C4-2B (cell line): ENCODE data around the gene CST4.

ENCODE experiments used
- H3K27ac ChIP-seq: fragments of 450-650 bp; 2 replicates; pipeline ENCODE4 v1.5.1; 2017
- CTCF ChIP-seq: fragments of 450-650 bp; conservative IDR thresholded peaks from 2 replicates; pipeline ENCODE4 v1.5.1; 2017; ENCODE audit warnings: mild to moderate bottlenecking
- ZFX ChIP-seq: fragments of 450-650 bp; IDR thresholded peaks from 2 replicates; pipeline ENCODE4 v1.6.1; 2017

CST4 gene

DNA sequence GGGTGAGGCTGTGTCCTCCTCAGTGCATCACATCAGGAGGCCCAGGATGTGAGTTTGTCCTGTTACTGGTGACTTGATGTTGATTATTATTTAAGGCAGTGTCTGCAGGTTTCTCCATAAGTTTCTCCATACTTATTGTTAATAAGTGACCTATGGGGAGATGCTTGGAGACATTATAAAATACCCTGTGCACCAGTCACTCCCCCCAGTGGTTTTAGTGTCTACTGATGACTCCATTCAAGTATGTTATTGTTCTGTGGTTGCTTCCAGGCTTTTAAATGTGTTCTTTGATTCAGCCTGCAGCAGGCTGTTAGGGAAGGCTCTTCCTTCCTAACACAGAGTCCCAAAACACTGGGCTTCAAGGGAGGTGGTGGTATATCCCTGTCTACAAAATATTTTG is 36.5 kb downstream of the CST4 start:
- no peak for TF ChIP-seq CTCF
- no peak for TF ChIP-seq ZFX
- no peak overlapping the region for H3K27ac ChIP-seq

DNA sequence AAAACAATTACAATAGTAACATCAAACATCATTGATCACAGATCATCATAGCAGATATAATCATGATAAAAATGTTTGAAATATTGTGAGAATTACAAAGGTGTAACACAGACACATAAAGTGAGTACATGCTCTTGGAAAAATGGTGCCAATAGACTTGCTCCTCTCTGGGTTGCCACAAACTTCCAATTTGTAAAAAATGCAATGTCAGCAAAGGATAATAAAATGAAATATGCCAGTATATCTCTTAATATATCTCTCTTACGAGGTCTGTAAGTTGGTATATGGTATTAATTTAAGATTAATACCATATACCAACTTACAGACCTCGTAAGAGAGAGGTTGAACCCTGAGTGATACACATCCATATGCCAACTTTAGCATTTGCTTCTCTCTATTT is 37.7 kb downstream of the CST4 start:
- no peak overlapping the region for H3K27ac ChIP-seq
- TF ChIP-seq CTCF (no peak), ZFX (no peak)

DNA sequence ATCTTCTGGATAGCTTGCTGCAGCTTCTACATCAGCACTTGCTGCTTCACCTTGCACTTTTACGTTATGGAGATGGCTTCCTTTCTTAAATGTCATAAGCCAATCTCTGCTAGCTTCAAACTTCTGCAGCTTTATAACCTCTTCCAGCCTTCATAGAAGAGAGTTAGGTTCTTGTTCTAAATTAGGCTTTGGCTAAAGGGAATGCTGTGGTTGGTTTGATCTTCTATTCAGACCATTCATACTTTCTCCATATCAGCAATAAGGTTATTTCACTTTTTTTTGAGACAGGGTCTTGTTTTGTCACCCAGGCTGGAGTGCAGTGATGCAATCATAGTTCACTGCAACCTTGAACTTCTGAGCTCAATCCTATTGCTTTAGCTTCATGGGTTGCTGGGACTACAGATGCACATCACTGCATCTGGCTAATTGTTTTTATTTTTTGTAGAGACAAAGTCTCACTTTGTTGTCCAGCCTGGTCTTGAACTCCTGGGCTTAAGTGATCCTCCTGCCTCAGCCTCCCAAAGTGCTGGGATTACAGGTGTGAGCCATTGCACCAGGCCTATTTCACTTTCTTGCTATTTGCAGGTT is 38.9 kb downstream of the CST4 start:
- no peak overlapping the region for H3K27ac ChIP-seq
- TF ChIP-seq ZFX: no peak

DNA sequence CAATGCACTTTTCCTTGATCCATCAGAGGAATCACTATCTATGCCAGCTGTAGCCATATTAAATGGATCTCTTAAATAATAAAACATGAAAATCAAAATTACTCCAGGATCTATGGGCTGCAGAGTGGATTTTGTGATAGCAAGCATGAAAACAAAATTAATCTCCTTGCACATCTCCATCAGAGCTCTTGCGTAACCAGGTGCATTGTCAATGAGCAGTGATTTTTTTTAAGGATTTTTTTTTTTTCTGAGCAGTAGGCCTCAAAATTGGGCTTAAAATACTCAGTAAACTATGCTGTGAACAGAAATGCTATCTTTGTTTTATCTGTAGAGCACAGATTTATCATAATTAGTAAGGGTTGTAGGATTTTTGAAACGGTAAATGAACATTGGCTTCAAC is 39.6 kb downstream of the CST4 start:
- TF ChIP-seq CTCF (no peak), ZFX (no peak)
- H3K27ac ChIP-seq: no peak overlapping the region

GRCh38 chr20:23647346-23647745 is 41.5 kb downstream of the CST4 start:
- TF ChIP-seq CTCF: no peak
- no peak for TF ChIP-seq ZFX
- no peak overlapping the region for H3K27ac ChIP-seq

GRCh38 chr20:23646106-23646873 is 42.5 kb downstream of the CST4 start:
- H3K27ac ChIP-seq: no peak overlapping the region
- no peak for TF ChIP-seq CTCF
- no peak for TF ChIP-seq ZFX

GRCh38 chr20:23645575-23645974 is 43.3 kb downstream of the CST4 start:
- TF ChIP-seq ZFX (no peak), CTCF (no peak)
- no peak overlapping the region for H3K27ac ChIP-seq

DNA sequence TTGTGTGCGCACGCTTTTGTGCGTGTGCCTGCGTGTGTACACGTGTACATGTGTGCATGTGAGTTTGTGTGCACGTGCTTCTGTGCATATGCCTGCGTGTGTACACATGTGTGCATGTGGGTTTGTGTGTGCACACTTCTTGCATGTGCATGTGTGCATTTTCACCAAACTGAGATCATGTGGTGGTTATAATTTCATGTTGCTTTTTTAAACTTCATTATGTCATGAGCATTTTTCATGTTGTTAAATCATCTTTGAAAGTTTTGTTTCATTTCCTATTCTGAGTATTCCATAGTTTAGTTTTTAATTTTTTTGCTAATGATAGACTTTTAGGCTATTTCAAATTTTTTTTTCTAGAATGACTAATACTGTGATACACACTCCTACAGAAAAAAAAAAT is 44.7 kb downstream of the CST4 start:
- TF ChIP-seq CTCF (no peak), ZFX (no peak)
- no peak overlapping the region for H3K27ac ChIP-seq
